Endothelial cell of hepatic sinusoid (primary cell): ENCODE measurements around the gene SLC9A3.

Experiments
- in situ Hi-C: cut with HindIII; loops from 2 replicates; pipeline ENCODE4 v1.10.0; 2017; ENCODE audit warnings: low sequenced_read_pairs

The SLC9A3 gene

GRCh38 chr5:555058-555623 lies 30.9 kb upstream of the SLC9A3 start:
- in situ Hi-C loops: no loop called here

GRCh38 chr5:554284-554988 lies 30.2 kb upstream of the SLC9A3 start:
- in situ Hi-C loops: no loop called here

- in situ Hi-C loops: no loop called here
These were observed 29.6 kb upstream of the SLC9A3 start for GRCh38 chr5:553874-554273.

DNA sequence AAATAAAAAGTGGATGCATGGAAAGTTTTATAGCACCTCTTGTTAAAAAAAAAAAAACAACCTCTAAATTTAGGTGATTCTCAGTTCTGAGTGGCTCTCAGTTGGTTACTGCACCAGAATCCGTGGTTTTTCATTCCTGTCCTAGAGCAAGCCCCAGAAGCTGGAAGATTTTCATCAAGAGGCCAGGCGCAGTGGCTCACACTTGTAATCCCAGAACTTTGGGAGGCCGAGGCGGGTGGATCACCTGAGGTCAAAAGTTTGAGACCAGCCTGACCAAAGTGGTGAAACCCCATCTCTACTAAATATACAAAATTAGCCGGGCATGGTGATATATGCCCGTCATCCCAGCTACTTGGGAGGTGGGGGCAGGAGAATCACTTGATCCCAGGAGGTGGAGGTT lies 27.2 kb upstream of the SLC9A3 start:
- in situ Hi-C loops: no loop called here

- in situ Hi-C loops: no loop called here
These were observed 25.0 kb upstream of the SLC9A3 start for GRCh38 chr5:549229-549628.

DNA sequence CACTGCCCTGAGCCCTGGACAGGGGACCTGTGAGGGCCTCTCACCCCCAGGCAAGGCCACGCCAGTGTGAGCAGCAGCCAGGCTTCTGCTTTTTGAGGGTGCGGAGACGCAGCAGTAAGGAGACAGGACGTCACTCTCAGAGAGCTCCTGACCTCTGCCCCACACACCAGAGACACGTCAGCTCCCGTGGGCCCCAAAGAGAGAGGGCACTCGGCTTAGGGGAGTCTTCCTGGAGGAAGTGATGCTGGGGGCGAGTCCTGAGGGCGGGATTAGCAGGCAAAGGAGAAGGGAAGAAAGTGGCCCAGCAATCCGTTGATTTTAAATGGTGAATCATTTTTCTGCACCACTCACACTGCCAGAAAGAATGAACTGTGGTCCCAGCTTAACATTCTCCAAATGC lies 24.0 kb upstream of the SLC9A3 start:
- in situ Hi-C loops: no loop called here

DNA sequence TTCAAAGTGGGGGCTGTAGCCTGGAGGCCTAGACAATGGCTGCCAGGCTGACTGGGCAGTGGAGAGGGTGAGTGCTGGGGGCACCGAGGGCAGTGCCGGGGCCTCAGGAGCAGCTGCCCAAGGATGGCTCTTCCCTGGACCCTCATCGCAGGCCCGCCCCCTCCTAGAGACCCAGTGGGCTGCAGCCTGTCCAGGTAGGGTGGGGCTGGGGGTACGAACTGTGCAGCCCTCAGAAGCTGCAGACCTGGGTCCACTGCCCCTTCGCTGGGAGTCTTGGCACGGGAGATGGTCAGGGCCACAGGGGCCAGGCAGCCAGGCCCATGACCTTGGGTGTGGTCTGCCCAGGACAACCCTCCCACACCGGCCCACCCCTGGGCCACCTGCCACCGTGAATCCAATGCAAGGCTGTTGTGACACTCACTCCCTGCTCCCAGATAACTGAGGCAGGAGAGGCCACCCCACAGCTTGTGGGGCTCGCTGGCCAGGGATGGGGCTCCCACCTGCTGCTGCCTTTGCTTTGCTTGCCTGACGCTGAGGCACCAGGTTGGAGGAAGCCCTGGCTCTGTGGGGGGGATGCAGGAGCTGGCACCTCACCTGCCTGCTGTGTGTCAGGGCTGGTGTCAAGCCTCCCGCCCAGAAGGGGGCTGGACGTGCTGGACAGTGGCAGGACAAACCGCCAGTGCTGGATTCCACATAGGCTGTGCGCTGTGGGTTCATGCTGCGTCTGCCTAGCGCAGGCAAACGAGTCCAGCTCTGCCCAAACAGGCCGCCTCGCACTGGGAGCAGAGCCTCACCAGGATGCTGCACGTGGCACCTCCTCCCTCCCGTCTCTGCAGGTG lies 23.1 kb upstream of the SLC9A3 start:
- in situ Hi-C loops: no loop called here

DNA sequence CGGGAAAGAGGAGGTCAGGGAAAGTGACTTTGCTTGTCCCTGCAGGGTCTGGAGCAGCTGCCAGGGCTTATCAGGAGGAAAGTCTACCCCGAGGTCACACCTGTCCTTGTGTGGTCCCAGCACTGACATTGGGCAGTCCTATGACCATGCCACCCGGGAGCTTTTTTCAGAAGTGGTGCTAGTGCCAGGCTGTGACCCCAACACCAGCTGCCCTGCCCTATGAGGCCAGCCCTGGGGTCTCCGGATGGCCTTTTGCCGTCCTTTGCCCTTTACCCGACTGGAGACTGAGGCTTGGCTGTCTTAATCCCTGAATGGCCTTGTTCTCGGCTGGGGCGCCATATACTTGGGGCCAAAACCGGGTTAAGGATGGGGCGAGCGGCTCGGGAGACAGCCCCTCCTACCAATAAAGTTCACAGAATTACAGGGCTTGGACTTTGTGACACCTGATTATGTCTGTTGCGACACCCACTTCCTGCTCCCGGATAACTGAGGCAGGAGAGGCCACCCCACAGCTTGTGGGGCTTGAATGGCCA lies 22.2 kb upstream of the SLC9A3 start:
- in situ Hi-C loops: no loop called here

- in situ Hi-C loops: no loop called here
These were observed 21.6 kb upstream of the SLC9A3 start for GRCh38 chr5:545641-546375.

- in situ Hi-C loops: no loop called here
These were observed 20.6 kb upstream of the SLC9A3 start for GRCh38 chr5:544675-545355.

DNA sequence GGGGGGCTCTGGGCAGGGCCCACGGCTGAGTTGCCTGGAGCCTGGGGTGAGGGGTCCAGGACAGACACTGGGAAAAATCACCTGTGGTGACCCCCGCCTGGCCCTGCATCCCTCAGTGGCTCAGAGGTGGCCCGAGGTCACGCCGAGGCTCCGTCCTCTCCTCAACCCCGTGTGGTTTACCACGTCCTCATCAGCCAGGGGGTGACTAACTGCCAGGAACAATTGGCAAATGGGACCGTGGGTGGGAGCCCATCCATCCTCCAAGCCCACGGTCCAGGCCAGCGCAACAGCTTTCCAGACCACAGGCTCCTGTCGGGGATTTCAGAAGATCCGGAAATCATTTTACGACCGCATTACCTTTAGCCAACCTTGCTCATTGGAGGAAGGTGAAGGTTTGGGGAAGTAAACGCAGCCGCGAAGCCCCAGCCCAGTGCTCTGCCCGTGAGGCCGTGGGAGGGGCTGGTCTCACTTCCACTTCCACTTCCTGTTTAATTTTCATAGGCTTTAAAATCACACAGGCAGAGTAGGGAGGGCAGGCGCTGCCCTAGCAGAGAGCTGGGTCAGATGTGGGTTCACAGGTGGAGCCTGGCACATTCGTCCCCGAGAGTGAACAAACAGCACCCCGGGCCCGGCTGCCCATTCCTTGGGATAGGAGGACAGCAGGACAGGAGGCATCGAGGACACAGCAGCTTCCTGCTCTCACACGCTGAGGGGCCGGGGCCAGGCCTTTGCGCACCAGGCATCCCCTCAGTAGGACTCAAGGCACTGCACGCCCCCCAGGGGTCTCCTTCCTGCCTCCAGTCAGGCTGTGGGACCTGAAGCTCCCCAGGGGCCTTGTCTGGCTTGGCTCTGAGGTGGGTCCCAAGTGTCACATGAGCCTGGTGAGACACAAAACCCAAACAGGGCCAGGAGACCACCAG lies 19.8 kb upstream of the SLC9A3 start:
- in situ Hi-C loops: no loop called here

DNA sequence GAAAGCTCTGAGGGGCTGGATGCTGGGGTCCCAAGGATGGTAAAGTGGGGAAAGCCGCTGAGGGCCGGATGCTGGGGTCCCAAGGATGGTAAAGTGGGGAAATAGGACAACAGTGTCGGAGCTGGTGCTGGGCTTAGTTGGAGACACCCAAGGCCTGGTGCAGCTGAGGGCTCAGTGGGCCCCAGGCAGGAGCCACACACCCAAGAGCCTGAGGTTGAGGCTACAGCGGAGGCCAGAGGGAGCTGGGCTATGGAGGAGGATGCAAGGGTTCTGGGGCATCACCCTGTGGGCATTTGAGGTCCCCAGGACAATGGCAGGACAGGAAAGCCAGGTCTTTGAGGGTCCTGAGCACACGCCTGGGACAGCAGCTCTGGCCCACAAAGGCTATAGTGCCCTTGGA lies 19.1 kb upstream of the SLC9A3 start:
- in situ Hi-C loops: no loop called here

- in situ Hi-C loops: no loop called here
These were observed 18.4 kb upstream of the SLC9A3 start for GRCh38 chr5:542319-543311.

- in situ Hi-C loops: no loop called here
These were observed 17.5 kb upstream of the SLC9A3 start for GRCh38 chr5:541539-542318.

- in situ Hi-C loops: no loop called here
These were observed 16.8 kb upstream of the SLC9A3 start for GRCh38 chr5:540906-541538.

DNA sequence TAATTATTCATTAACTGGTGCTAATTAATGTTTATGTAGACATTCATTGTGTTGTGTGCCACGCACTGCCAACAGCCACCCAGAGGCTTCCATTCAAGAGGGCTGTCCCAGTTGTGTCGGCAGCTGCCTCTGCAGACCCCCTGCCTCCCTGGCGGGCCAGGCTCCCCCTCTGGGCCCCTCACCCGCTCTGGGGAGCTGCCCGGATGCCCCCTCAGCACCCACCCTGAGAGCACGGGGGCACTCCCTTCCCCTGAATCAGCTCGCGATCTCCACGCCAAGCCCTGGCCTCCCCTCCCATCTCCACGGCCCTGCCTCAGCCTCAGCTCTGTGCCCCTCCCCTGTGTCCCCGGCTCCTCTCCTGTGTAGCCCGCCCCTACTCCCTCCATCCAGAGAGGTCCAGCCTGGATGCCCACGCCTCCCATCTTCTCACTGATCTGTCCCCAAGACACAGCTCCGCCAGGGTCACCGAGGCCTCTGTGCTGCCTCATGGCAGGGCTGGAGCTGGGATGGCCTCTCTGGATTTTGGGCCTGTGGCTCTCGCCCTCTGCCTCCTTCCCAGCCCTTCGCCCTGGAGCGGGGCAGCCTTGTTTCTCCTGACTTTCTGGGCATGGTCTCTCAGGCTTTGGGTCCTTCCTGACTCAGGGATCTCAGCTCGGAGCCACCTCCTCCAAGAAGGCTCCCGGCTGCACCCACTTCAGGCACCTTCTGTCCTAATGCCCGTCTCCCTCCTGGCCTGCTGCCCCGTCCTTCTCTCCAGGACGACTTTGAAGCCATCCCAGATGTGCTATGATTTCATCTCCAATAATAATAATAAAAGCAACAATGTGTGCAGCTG lies 16.0 kb upstream of the SLC9A3 start:
- in situ Hi-C loops: no loop called here
